Lower leg skin (tissue), 4 donors: Measurements from ENCODE around the gene POLR2H. TPM values are rescaled to one million over a fixed set of nuclear protein-coding genes. Genes with fewer than 3 reads are reported as not detected.

ENCODE experiments used
- DNase-seq, 2 donors: peaks; one replicate each; pipeline ENCODE4 v3.0.0-alpha.2; 2019; ENCODE audit warnings: low spot score in 2 of 2
- H3K4me3 ChIP-seq: fragments of 200-600 bp; sonication (generic); 2 replicates; pipeline ENCODE4 v1.5.1; 2017; ENCODE audit warnings: mild to moderate bottlenecking, low read depth; ENCODE audit not compliant: poor library complexity, severe bottlenecking
- CTCF ChIP-seq, 3 donors: fragments of 450-650 bp; IDR thresholded peaks; one replicate each; pipeline ENCODE4 v1.5.1; 2016; ENCODE audit warnings: antibody characterized with exemption in 3 of 3, mild to moderate bottlenecking in 3 of 3, moderate library complexity in 2 of 3
- POLR2A ChIP-seq, 2 donors: fragments of 450-650 bp; IDR thresholded peaks; one replicate each; pipeline ENCODE4 v1.6.1; 2016 to 2017; ENCODE audit warnings: antibody characterized with exemption in 2 of 2, mild to moderate bottlenecking in 1 of 2, moderate library complexity in 1 of 2
- WGBS, 2 donors: methylation state at CpG; one replicate each; pipeline ENCODE4 v1.1.5; 2018; 5-methylcytosine and 5-hydroxymethylcytosine counted together
- intact Hi-C: fragments of 100-400 bp; cut with DNase I; formaldehyde crosslinking; loops from one replicate; pipeline ENCODE4 v1.15.0; 2023; ENCODE audit warnings: low total_unique reads
- total RNA-seq, 4 donors: library from RNA; depleted of rRNA; stranded (reverse); fragments of >200 nt; gene quantifications; one replicate each; pipeline ENCODE4 v1.1.0, GENCODE V29; 2016

The POLR2H gene
- total RNA-seq, 4 donors from 2014 or later, result 54.7 to 95.9 (median 66.8) TPM

GRCh38 chr3:184325269-184325668 is 36.2 kb upstream of the POLR2H start:
- no peak overlapping the region for H3K4me3 ChIP-seq
- TF ChIP-seq CTCF (IDR thresholded peaks at IDR 0.05) (no peak), POLR2A (IDR thresholded peaks at IDR 0.05) (no peak)
- DNase-seq, result no peak
- intact Hi-C loops, result loop anchor here (5.0 kb wide), 1 partner anchor 1583 kb away; no protein-coding TSS in a partner anchor
- 86 to 91% methylated on average over 13 of the region's 13 CpGs for WGBS, 2 donors

GRCh38 chr3:184325715-184326369 is 35.7 kb upstream of the POLR2H start:
- no peak overlapping the region for H3K4me3 ChIP-seq
- TF ChIP-seq POLR2A (IDR thresholded peaks at IDR 0.05) (no peak), CTCF (IDR thresholded peaks at IDR 0.05) (no peak)
- WGBS, 2 donors, result 71 to 80% methylated on average over 6 of the region's 6 CpGs
- intact Hi-C loops, result loop anchor here (5.0 kb wide), 1 partner anchor 1584 kb away; no protein-coding TSS in a partner anchor
- DNase-seq, result no peak

- DNase-seq, result no peak
- 91 to 92% methylated on average over 21 of the region's 21 CpGs for WGBS, 2 donors
- no peak overlapping the region for H3K4me3 ChIP-seq
- intact Hi-C loops, result loop anchor here (5.0 kb wide), 1 partner anchor 1585 kb away; no protein-coding TSS in a partner anchor
- TF ChIP-seq CTCF (IDR thresholded peaks at IDR 0.05), result no peak
- no peak for TF ChIP-seq POLR2A (IDR thresholded peaks at IDR 0.05)
Observed at GRCh38 chr3:184327171-184327570, 34.3 kb upstream of the POLR2H start.

GRCh38 chr3:184328516-184328915 is 33.0 kb upstream of the POLR2H start:
- TF ChIP-seq CTCF (IDR thresholded peaks at IDR 0.05) (no peak), POLR2A (IDR thresholded peaks at IDR 0.05) (no peak)
- intact Hi-C loops, result loop anchor here (5.0 kb wide), 1 partner anchor 1586 kb away; no protein-coding TSS in a partner anchor
- 47 to 55% methylated on average over 3 of the region's 3 CpGs for WGBS, 2 donors

GRCh38 chr3:184332370-184333090 is 29.0 kb upstream of the POLR2H start:
- WGBS, 2 donors, result 65 to 71% methylated on average over 10 of the region's 10 CpGs
- intact Hi-C loops, result no loop called here
- TF ChIP-seq CTCF (IDR thresholded peaks at IDR 0.05) (no peak), POLR2A (IDR thresholded peaks at IDR 0.05) (no peak)

More at GRCh38 chr3:184328516-184328915, 33.0 kb upstream of the POLR2H start:
- no peak overlapping the region for H3K4me3 ChIP-seq
- DNase-seq, result no peak

More at GRCh38 chr3:184332370-184333090, 29.0 kb upstream of the POLR2H start:
- H3K4me3 ChIP-seq, result no peak overlapping the region
- no peak for DNase-seq
